Measurements from ENCODE around the gene ZNF100.
"Not testable (repeated sequence)": the region's sequence is repeated elsewhere in the genome, so short reads cannot be mapped to it uniquely, and the experiment has no call there.

The ZNF100 gene

DNA sequence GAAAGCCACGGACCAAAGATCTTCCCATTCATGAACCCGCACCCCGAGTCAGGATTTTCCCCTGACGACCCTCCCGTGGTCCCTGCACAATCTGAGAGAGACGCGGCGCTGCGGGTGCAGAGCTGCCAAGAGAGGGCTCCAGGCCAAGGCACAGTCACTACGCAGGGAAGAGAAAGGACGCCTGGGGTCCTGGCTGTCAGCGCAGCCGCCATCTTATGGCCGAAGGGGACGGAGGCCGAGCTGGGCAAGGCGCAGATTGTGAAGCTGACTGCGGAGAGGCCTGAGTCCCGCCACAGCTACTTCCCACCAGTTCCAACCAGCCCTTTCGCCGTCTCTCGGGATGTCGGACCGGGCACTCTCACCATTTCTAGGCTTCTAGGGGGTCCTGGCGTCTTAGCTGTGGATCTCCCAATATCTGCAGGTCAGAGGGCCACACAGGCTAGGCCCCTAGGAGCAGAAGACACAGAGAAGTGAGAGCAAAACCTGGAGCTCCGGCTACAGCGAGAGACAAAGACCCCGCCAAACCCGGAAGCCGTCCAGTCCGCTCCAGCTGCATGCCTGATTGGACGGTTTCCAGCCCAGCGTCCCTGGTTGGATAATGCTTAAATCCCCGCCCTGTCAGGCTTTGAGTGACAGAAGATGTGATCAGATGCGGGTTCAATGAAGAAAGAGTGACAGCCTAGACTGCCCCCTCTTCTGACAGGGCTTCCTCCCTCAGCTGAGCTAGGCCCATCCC is at the start of gene ZNF100:
Gene ZNF100, minus strand, starts transcription at position 515 of the 736 bp plus-strand sequence. Its CDS starts 150 bp downstream, at position 365.
- peak within 1 kb of the TSS; percentile 67 to 91 for H3K9ac ChIP-seq (ENCODE audit: low read length in 2 of 2)
- H3K9me3 ChIP-seq (ENCODE audit: control insufficient read depth in 2 of 2, low read length in 2 of 2) = no peaks in the 10 kb centered on the region
- peak within 1 kb of the TSS; percentile 75 for H3K27ac ChIP-seq (ENCODE audit: low read length)
- peak within 1 kb of the TSS; percentile 68 to 99 for H3K4me3 ChIP-seq (ENCODE audit: low read length in 2 of 2)
- H3K36me3 ChIP-seq (ENCODE audit: control insufficient read depth in 2 of 2, insufficient read depth in 2 of 2, low read length in 2 of 2) = peaks cover 2 to 6% of the 10 kb centered on the region in 2 donors
- H3K4me1 ChIP-seq (ENCODE audit: control insufficient read depth, insufficient read depth, low read length) = no peaks in the 10 kb centered on the region
- no peaks in the 10 kb centered on the region for H3K27me3 ChIP-seq (ENCODE audit: control insufficient read depth in 1 of 2, insufficient read depth in 2 of 2, low read length in 2 of 2)

DNA sequence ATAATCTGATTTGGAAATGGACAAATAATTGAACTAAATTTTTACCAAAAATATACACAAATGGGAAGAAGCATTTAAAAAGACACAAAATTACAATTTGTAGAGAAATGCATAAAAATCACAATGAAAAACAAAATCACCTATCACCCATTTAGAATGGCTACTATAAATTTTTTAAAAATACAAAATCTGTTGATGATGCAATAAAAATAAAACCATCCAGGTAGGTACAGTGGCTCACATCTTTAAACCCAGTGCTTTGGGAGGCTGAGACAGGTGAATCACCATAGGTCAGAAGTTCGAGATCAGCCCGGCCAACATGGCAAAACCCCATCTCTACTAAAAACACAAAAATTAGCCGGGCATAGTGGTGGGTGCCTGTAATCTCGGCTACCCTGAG is 45.1 kb upstream of the ZNF100 start:
- H3K9ac ChIP-seq (ENCODE audit: low read length in 2 of 2) = no peak overlapping the region
- peaks cover 9 to 22% of the 10 kb centered on the region in 2 donors for H3K9me3 ChIP-seq (ENCODE audit: control insufficient read depth in 2 of 2, low read length in 2 of 2)
- H3K27ac ChIP-seq (ENCODE audit: low read length) = no peak overlapping the region
- no peaks in the 10 kb centered on the region for H3K4me1 ChIP-seq (ENCODE audit: control insufficient read depth, insufficient read depth, low read length)
- H3K4me3 ChIP-seq (ENCODE audit: low read length in 2 of 2) = no peak overlapping the region
- H3K27me3 ChIP-seq (ENCODE audit: control insufficient read depth in 1 of 2, insufficient read depth in 2 of 2, low read length in 2 of 2) = no peaks in the 10 kb centered on the region
- peaks cover 44 to 46% of the 10 kb centered on the region in 2 donors for H3K36me3 ChIP-seq (ENCODE audit: control insufficient read depth in 2 of 2, insufficient read depth in 2 of 2, low read length in 2 of 2)

DNA sequence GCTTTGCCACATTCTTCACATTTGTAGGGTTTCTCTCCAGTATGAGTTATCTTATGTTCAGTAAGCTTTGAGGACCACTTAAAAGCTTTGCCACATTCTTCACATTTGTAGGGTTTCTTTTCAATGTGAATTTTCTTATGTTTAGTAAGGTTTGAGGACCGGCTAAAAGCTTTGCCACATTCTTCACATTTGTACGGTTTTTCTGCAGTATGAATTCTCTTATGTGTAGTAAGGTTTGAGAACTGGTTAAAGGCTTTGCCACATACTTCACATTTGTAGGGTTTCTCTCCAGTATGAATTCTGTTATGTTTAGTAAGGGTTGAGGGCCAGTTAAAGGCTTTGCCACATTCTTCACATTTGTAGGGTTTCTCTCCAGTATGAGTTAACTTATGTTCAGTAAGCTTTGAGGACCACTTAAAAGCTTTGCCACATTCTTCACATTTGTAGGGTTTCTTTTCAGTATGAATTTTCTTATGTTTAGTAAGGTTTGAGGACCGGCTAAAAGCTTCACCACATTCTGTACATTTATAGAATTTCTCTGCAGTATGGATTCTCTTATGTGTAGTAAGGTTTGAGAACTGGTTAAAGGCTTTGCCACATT is 41.1 kb upstream of the ZNF100 start:
- H3K36me3 ChIP-seq (ENCODE audit: control insufficient read depth in 2 of 2, insufficient read depth in 2 of 2, low read length in 2 of 2) = peaks cover 27 to 28% of the 10 kb centered on the region in 2 donors

GRCh38 chr19:21789466-21790085 is 22.2 kb upstream of the ZNF100 start:
- H3K36me3 ChIP-seq (ENCODE audit: control insufficient read depth in 2 of 2, insufficient read depth in 2 of 2, low read length in 2 of 2) = no peaks in the 10 kb centered on the region
- peaks cover 3% of the 10 kb centered on the region in 2 donors for H3K9me3 ChIP-seq (ENCODE audit: control insufficient read depth in 2 of 2, low read length in 2 of 2)
- no peak overlapping the region for H3K27ac ChIP-seq (ENCODE audit: low read length)
- H3K9ac ChIP-seq (ENCODE audit: low read length in 2 of 2) = no peak overlapping the region
- no peaks in the 10 kb centered on the region for H3K4me1 ChIP-seq (ENCODE audit: control insufficient read depth, insufficient read depth, low read length)
- no peak overlapping the region for H3K4me3 ChIP-seq (ENCODE audit: low read length in 2 of 2)
- no peaks in the 10 kb centered on the region for H3K27me3 ChIP-seq (ENCODE audit: control insufficient read depth in 1 of 2, insufficient read depth in 2 of 2, low read length in 2 of 2)

More for the DNA sequence above, 41.1 kb upstream of the ZNF100 start:
- not testable (repeated sequence) for H3K27ac ChIP-seq (ENCODE audit: low read length); H3K4me3 ChIP-seq (ENCODE audit: low read length in 2 of 2); H3K9ac ChIP-seq (ENCODE audit: low read length in 2 of 2); H3K27me3 ChIP-seq (ENCODE audit: control insufficient read depth in 1 of 2, insufficient read depth in 2 of 2, low read length in 2 of 2); H3K4me1 ChIP-seq (ENCODE audit: control insufficient read depth, insufficient read depth, low read length)
- peaks cover 9 to 25% of the 10 kb centered on the region in 2 donors for H3K9me3 ChIP-seq (ENCODE audit: control insufficient read depth in 2 of 2, low read length in 2 of 2)

GRCh38 chr19:21786936-21787335 is 19.6 kb upstream of the ZNF100 start:
- no peaks in the 10 kb centered on the region for H3K36me3 ChIP-seq (ENCODE audit: control insufficient read depth in 2 of 2, insufficient read depth in 2 of 2, low read length in 2 of 2)
- H3K27me3 ChIP-seq (ENCODE audit: control insufficient read depth in 1 of 2, insufficient read depth in 2 of 2, low read length in 2 of 2) = no peaks in the 10 kb centered on the region
- no peaks in the 10 kb centered on the region for H3K4me1 ChIP-seq (ENCODE audit: control insufficient read depth, insufficient read depth, low read length)
- peaks cover 3% of the 10 kb centered on the region in 2 donors for H3K9me3 ChIP-seq (ENCODE audit: control insufficient read depth in 2 of 2, low read length in 2 of 2)
- H3K27ac ChIP-seq (ENCODE audit: low read length) = no peak overlapping the region
- H3K4me3 ChIP-seq (ENCODE audit: low read length in 2 of 2) = no peak overlapping the region
- H3K9ac ChIP-seq (ENCODE audit: low read length in 2 of 2) = no peak overlapping the region

DNA sequence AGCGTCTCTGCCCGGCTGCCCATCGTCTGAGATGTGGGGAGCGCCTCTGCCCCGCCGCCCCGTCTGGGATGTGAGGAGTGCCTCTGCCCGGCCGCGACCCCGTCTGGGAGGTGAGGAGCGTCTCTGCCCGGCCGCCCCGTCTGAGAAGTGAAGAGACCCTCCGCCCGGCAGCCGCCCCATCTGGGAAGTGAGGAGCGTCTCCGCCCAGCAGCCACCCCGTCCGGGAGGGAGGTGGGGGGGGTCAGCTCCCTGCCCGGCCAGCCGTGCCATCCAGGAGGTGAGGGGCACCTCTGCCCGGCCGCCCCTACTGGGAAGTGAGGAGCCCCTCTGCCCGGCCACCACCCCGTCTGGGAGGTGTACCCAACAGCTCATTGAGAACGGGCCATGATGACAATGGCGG is 8.4 kb upstream of the ZNF100 start:
- H3K36me3 ChIP-seq (ENCODE audit: control insufficient read depth in 2 of 2, insufficient read depth in 2 of 2, low read length in 2 of 2); H3K9ac ChIP-seq (ENCODE audit: low read length in 2 of 2); H3K27ac ChIP-seq (ENCODE audit: low read length); H3K4me3 ChIP-seq (ENCODE audit: low read length in 2 of 2); H3K9me3 ChIP-seq (ENCODE audit: control insufficient read depth in 2 of 2, low read length in 2 of 2); H3K4me1 ChIP-seq (ENCODE audit: control insufficient read depth, insufficient read depth, low read length); H3K27me3 ChIP-seq (ENCODE audit: control insufficient read depth in 1 of 2, insufficient read depth in 2 of 2, low read length in 2 of 2): not testable (repeated sequence)

GRCh38 chr19:21766705-21767064 is 694 bp downstream of the ZNF100 start:
- H3K36me3 ChIP-seq (ENCODE audit: control insufficient read depth in 2 of 2, insufficient read depth in 2 of 2, low read length in 2 of 2); H3K27me3 ChIP-seq (ENCODE audit: control insufficient read depth in 1 of 2, insufficient read depth in 2 of 2, low read length in 2 of 2); H3K4me1 ChIP-seq (ENCODE audit: control insufficient read depth, insufficient read depth, low read length); H3K9me3 ChIP-seq (ENCODE audit: control insufficient read depth in 2 of 2, low read length in 2 of 2): not testable (repeated sequence)
- Histone ChIP-seq H3K27ac (ENCODE audit: low read length) (peak overlapping the region; percentile 75), H3K4me3 (ENCODE audit: low read length in 2 of 2) (peak overlapping the region; percentile 68 to 99), H3K9ac (ENCODE audit: low read length in 2 of 2) (peak overlapping the region; percentile 67 to 91)

- Histone ChIP-seq H3K36me3 (ENCODE audit: control insufficient read depth in 2 of 2, insufficient read depth in 2 of 2, low read length in 2 of 2) (peaks cover 2 to 7% of the 10 kb centered on the region in 2 donors), H3K4me1 (ENCODE audit: control insufficient read depth, insufficient read depth, low read length) (no peaks in the 10 kb centered on the region), H3K27ac (ENCODE audit: low read length) (no peak overlapping the region)
Measured at GRCh38 chr19:21765151-21765550, 2.2 kb downstream of the ZNF100 start.

DNA sequence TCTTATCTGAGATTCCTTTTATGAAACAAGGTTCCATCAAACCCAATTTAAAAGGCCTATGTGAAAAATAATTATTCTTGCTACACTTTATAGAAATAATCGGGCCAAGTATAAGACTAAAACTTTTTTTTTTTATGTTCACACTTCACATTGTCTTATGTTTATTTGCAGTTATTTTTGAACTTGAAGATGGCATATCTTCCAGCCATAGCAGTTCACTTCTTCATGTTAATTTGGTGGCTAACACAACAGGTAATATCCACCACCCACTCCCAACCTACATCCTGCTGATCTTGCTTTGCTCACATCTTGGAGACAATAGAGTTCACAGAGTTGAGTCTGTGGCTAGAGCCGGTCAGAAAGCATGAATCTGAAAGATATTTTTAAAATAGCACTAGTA is 5.8 kb downstream of the ZNF100 start:
- not testable (repeated sequence) for H3K4me3 ChIP-seq (ENCODE audit: low read length in 2 of 2); H3K27me3 ChIP-seq (ENCODE audit: control insufficient read depth in 1 of 2, insufficient read depth in 2 of 2, low read length in 2 of 2); H3K9me3 ChIP-seq (ENCODE audit: control insufficient read depth in 2 of 2, low read length in 2 of 2); H3K9ac ChIP-seq (ENCODE audit: low read length in 2 of 2); H3K27ac ChIP-seq (ENCODE audit: low read length); H3K4me1 ChIP-seq (ENCODE audit: control insufficient read depth, insufficient read depth, low read length)
- peaks cover 10% of the 10 kb centered on the region in 2 donors for H3K36me3 ChIP-seq (ENCODE audit: control insufficient read depth in 2 of 2, insufficient read depth in 2 of 2, low read length in 2 of 2)

More at GRCh38 chr19:21765151-21765550, 2.2 kb downstream of the ZNF100 start:
- Histone ChIP-seq H3K9me3 (ENCODE audit: control insufficient read depth in 2 of 2, low read length in 2 of 2) (no peaks in the 10 kb centered on the region), H3K9ac (ENCODE audit: low read length in 2 of 2) (no peak overlapping the region), H3K4me3 (ENCODE audit: low read length in 2 of 2) (no peak overlapping the region), H3K27me3 (ENCODE audit: control insufficient read depth in 1 of 2, insufficient read depth in 2 of 2, low read length in 2 of 2) (no peaks in the 10 kb centered on the region)

DNA sequence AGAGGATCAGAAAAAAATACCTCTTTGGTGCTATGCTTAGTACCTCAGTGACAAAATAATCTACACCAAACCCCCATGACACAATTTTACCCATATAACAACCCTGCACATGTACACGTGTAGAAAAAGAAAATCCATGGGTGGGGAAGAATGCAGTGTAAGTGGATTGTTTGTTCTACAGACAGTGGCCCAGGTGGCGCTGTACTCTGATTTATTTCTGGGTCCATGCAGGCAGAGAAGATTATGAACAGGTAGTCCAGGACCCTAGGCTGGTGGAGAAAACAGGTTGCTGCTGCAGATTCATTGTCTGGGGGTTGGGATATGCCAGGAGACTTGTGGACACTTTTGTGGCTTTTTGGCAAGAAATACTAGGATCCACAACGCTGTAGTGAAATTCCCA is 9.1 kb downstream of the ZNF100 start:
- Histone ChIP-seq H3K27me3 (ENCODE audit: control insufficient read depth in 1 of 2, insufficient read depth in 2 of 2, low read length in 2 of 2) (no peaks in the 10 kb centered on the region), H3K9me3 (ENCODE audit: control insufficient read depth in 2 of 2, low read length in 2 of 2) (peaks cover 0 to 2% of the 10 kb centered on the region in 2 donors), H3K36me3 (ENCODE audit: control insufficient read depth in 2 of 2, insufficient read depth in 2 of 2, low read length in 2 of 2) (peaks cover 8 to 10% of the 10 kb centered on the region in 2 donors), H3K4me3 (ENCODE audit: low read length in 2 of 2) (no peak overlapping the region), H3K4me1 (ENCODE audit: control insufficient read depth, insufficient read depth, low read length) (no peaks in the 10 kb centered on the region), H3K27ac (ENCODE audit: low read length) (no peak overlapping the region), H3K9ac (ENCODE audit: low read length in 2 of 2) (no peak overlapping the region)

- not testable (repeated sequence) for H3K36me3 ChIP-seq (ENCODE audit: control insufficient read depth in 2 of 2, insufficient read depth in 2 of 2, low read length in 2 of 2); H3K4me3 ChIP-seq (ENCODE audit: low read length in 2 of 2); H3K9me3 ChIP-seq (ENCODE audit: control insufficient read depth in 2 of 2, low read length in 2 of 2); H3K27me3 ChIP-seq (ENCODE audit: control insufficient read depth in 1 of 2, insufficient read depth in 2 of 2, low read length in 2 of 2); H3K9ac ChIP-seq (ENCODE audit: low read length in 2 of 2); H3K27ac ChIP-seq (ENCODE audit: low read length); H3K4me1 ChIP-seq (ENCODE audit: control insufficient read depth, insufficient read depth, low read length)
Measured at GRCh38 chr19:21755555-21755954, 11.8 kb downstream of the ZNF100 start.

Measured in stomach smooth muscle (tissue), 2 donors.